Keratinocyte (primary cell): ENCODE data around the gene PLSCR1. TPM values are rescaled to one million over a fixed set of nuclear protein-coding genes. Genes with fewer than 3 reads are reported as not detected.

Source experiments
- DNase-seq: peaks from one replicate; pipeline ENCODE4 v3.0.0-alpha.2; 2011; ENCODE audit warnings: low read depth, missing footprints, low spot score
- FAIRE-seq: peaks from 2 replicates; lab custom pipeline; 2011; peaks lifted over from hg19 to GRCh38; lab: Jason Lieb, UNC
- H2AFZ ChIP-seq: 2 replicates; pipeline ENCODE4 v1.6.0; 2012; ENCODE audit warnings: low read length, control low read depth, inconsistent platforms; ENCODE audit not compliant: control insufficient read depth
- H3K27ac ChIP-seq: 2 replicates; pipeline ENCODE4 v1.5.1; 2011; ENCODE audit warnings: low read length; ENCODE audit not compliant: control insufficient read depth, insufficient read depth
- H3K27me3 ChIP-seq: 3 replicates; pipeline ENCODE4 v1.6.0; 2011; ENCODE audit warnings: low read length; ENCODE audit not compliant: control insufficient read depth, insufficient read depth; ENCODE audit errors: extremely low read depth
- H3K36me3 ChIP-seq, 2 experiments: 2 replicates in 1 of 2; 3 replicates in 1 of 2; pipeline ENCODE4 v1.5.1; 2011; ENCODE audit warnings: low read length in 2 of 2, mild to moderate bottlenecking in 1 of 2; ENCODE audit not compliant: control insufficient read depth in 2 of 2, insufficient read depth in 2 of 2; ENCODE audit errors: extremely low read depth in 1 of 2
- H3K4me1 ChIP-seq: 3 replicates; pipeline ENCODE4 v1.5.1; 2011; ENCODE audit warnings: low read length; ENCODE audit not compliant: control insufficient read depth, insufficient read depth; ENCODE audit errors: extremely low read depth
- H3K4me2 ChIP-seq: 3 replicates; pipeline ENCODE4 v1.6.0; 2011; ENCODE audit warnings: low read depth, low read length; ENCODE audit not compliant: control insufficient read depth, insufficient read depth; ENCODE audit errors: extremely low read depth
- H3K4me3 ChIP-seq, 3 experiments: fragments of 200-600 bp in 1 of 3; sonication (generic) in 1 of 3; 2 replicates in 2 of 3; 3 replicates in 1 of 3; pipeline ENCODE4 v1.5.1; 2011 to 2016; ENCODE audit warnings: low read length in 3 of 3, mild to moderate bottlenecking in 3 of 3, control low read depth in 2 of 3, inconsistent platforms in 1 of 3, low read depth in 1 of 3, mixed read lengths in 1 of 3, mixed run types in 1 of 3, moderate library complexity in 1 of 3; ENCODE audit not compliant: control insufficient read depth in 2 of 3, insufficient read depth in 2 of 3; ENCODE audit errors: extremely low read depth in 1 of 3
- H3K79me2 ChIP-seq: 2 replicates; pipeline ENCODE4 v1.6.0; 2012; ENCODE audit warnings: low read length; ENCODE audit not compliant: control insufficient read depth, insufficient read depth
- H3K9ac ChIP-seq: 3 replicates; pipeline ENCODE4 v1.6.0; 2011; ENCODE audit warnings: low read length; ENCODE audit not compliant: control insufficient read depth, insufficient read depth; ENCODE audit errors: extremely low read depth
- H3K9me1 ChIP-seq: 3 replicates; pipeline ENCODE4 v1.6.0; 2011; ENCODE audit warnings: low read length; ENCODE audit not compliant: control insufficient read depth, insufficient read depth; ENCODE audit errors: extremely low read depth
- H3K9me3 ChIP-seq: 2 replicates; pipeline ENCODE4 v1.5.1; 2012; ENCODE audit warnings: low read depth, low read length; ENCODE audit not compliant: control insufficient read depth
- H4K20me1 ChIP-seq: 3 replicates; pipeline ENCODE4 v1.6.0; 2011; ENCODE audit warnings: low read length; ENCODE audit not compliant: control insufficient read depth, insufficient read depth; ENCODE audit errors: extremely low read depth
- EZH2 ChIP-seq: IDR thresholded peaks from one replicate; pipeline ENCODE4 v1.6.1; 2012; ENCODE audit warnings: inconsistent platforms, mild to moderate bottlenecking, low read length, moderate library complexity
- dilution Hi-C: fragments of 300-500 bp; cut with MboI; formaldehyde crosslinking; loops from one replicate; pipeline ENCODE4 v1.7.0; 2020; ENCODE audit warnings: low sequenced_read_pairs; ENCODE audit not compliant: extremely low pct_ligation_motif_present
- polyA plus RNA-seq, 5 experiments: library from polyadenylated mRNA; depleted of rRNA in 3 of 5; stranded (reverse) in 3 of 5; stranded (forward) in 1 of 5; unstranded in 1 of 5; fragments of >200 nt; gene quantifications; 1 replicate in 1 of 5; 2 replicates in 3 of 5; 3 replicates in 1 of 5; pipeline versions ENCODE4 v1.2.1 to v1.2.3, GENCODE V29; 2011 to 2012; ENCODE audit warnings: missing spikeins in 2 of 5, low read depth in 1 of 5, low replicate concordance in 1 of 5
- TF ChIP-seq, protein P1 (sequence below), 3 experiments: IDR thresholded peaks in 1 of 3; conservative IDR thresholded peaks in 1 of 3; optimal IDR thresholded peaks in 1 of 3; 2 replicates in 2 of 3; 3 replicates in 1 of 3; pipeline versions ENCODE3 to v1.5.1; 2011; ENCODE audit warnings: low read length in 3 of 3, mild to moderate bottlenecking in 3 of 3, moderate library complexity in 2 of 3, control low read depth in 1 of 3, inconsistent platforms in 1 of 3; ENCODE audit not compliant: insufficient read depth in 2 of 3; ENCODE audit errors: extremely low read depth in 1 of 3

The PLSCR1 gene
- polyA plus RNA-seq, 1 donor (not counting 4 experiments of a cell fraction or from before 2014, with no cell fraction given), result 77.6 TPM

DNA sequence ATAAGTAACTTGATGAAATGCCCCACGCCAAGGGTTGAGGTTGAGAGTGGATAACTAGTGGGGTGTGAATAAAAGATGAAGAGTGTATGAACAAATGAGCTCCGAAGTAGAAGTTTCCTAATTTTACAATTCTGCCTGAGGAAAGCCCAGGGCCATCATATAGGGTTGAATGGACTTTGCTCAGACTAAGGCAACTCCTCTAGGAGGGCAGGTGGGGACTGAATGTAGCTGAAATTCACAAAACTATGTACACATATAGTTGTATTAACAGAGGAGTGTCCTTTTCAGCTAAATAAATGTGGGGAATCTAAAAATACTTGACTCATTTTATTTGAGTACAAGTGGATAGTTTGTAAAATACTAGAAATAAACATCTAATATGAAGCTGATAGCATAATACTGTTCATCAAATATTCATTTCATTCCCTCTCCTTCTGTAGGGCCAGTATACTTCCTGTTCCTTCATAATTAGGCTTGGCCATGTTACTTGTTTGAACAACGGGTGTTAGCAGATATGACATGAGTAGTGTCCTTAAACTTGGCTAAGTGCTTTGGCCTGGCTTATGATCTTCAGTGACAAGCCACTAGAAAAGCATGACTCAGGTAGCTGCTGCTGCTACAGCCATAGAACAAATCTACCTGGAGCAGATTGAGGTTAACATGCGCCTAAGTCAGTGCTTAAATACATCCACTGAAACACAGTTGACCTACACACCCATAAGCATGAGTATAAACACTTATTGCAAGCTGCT, 26.5 kb downstream of the PLSCR1 start:
- DNase-seq (no peak), FAIRE-seq (no peak)

DNA sequence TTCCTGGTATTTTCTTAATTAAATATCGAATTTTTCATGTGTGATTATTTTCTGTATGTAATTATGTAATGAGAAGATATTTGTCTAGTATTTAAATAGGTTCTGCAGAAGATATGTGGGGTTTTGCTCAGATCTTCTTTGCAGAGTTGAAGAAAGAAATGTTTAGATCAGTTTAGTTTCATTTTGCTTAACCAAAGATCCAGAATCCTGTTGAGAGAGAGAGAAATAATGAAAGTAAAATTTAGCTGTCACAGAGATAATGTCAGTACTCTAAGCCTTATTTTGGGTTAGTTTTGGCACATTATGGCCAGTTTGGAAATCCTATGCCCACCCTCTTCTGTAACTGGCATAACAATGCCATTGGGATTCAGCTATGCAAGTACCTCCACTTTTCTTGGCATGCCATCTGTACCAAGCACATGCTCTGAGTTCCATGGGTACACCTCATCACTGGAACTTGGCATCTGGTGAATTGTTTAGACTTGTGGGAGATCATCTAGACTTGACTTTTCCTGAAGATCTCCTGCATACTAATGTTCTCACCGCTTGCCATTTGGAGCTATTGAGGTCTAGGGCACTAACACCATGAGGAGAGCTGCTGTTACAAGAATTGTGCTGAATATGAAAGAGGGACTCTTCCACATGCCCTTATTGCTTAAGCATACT, 30.9 kb downstream of the PLSCR1 start:
- Histone ChIP-seq H2AFZ (no peak overlapping the region), H3K4me1 (peaks cover 16% of the 10 kb centered on the region), H3K9me1 (no peaks in the 10 kb centered on the region), H3K27me3 (no peaks in the 10 kb centered on the region), H3K79me2 (no peaks in the 10 kb centered on the region), H3K9me3 (no peaks in the 10 kb centered on the region), H3K27ac (no peak overlapping the region), H3K36me3 (peaks cover 2 to 3% of the 10 kb centered on the region in 2 experiments), H3K4me2 (peak overlapping the region; percentile 45), H4K20me1 (no peaks in the 10 kb centered on the region), H3K9ac (no peak overlapping the region), H3K4me3 (no peak overlapping the region)
- DNase-seq (no peak), FAIRE-seq (peak; percentile 79)
- dilution Hi-C loops, result no loop called here
- TF ChIP-seq, protein P1, sequence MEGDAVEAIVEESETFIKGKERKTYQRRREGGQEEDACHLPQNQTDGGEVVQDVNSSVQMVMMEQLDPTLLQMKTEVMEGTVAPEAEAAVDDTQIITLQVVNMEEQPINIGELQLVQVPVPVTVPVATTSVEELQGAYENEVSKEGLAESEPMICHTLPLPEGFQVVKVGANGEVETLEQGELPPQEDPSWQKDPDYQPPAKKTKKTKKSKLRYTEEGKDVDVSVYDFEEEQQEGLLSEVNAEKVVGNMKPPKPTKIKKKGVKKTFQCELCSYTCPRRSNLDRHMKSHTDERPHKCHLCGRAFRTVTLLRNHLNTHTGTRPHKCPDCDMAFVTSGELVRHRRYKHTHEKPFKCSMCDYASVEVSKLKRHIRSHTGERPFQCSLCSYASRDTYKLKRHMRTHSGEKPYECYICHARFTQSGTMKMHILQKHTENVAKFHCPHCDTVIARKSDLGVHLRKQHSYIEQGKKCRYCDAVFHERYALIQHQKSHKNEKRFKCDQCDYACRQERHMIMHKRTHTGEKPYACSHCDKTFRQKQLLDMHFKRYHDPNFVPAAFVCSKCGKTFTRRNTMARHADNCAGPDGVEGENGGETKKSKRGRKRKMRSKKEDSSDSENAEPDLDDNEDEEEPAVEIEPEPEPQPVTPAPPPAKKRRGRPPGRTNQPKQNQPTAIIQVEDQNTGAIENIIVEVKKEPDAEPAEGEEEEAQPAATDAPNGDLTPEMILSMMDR (optimal IDR thresholded peaks at IDR 0.05 in 1 of 3, IDR thresholded peaks at IDR 0.05 in 1 of 3, conservative IDR thresholded peaks at IDR 0.05 in 1 of 3; ENCODE audit: extremely low read depth in 1 of 3, insufficient read depth in 2 of 3, low read length in 3 of 3), result no peak
- TF ChIP-seq EZH2, result no peak

More for the DNA sequence above, 26.5 kb downstream of the PLSCR1 start:
- Histone ChIP-seq H3K27me3 (no peaks in the 10 kb centered on the region), H3K9me3 (no peaks in the 10 kb centered on the region), H3K4me3 (no peak overlapping the region), H4K20me1 (no peaks in the 10 kb centered on the region), H3K9me1 (no peaks in the 10 kb centered on the region), H3K36me3 (peaks cover 2 to 3% of the 10 kb centered on the region in 2 experiments), H3K79me2 (no peaks in the 10 kb centered on the region), H3K27ac (no peak overlapping the region), H3K9ac (no peak overlapping the region), H3K4me2 (no peak overlapping the region), H2AFZ (no peak overlapping the region), H3K4me1 (peaks cover 16% of the 10 kb centered on the region)
- dilution Hi-C loops, result no loop called here
- no peak for TF ChIP-seq EZH2
- TF ChIP-seq, protein P1 (optimal IDR thresholded peaks at IDR 0.05 in 1 of 3, IDR thresholded peaks at IDR 0.05 in 1 of 3, conservative IDR thresholded peaks at IDR 0.05 in 1 of 3; ENCODE audit: extremely low read depth in 1 of 3, insufficient read depth in 2 of 3, low read length in 3 of 3), result no peak
